ENCODE measurements around the gene SMCO3. TPM values are rescaled to one million over a fixed set of nuclear protein-coding genes. Genes with fewer than 3 reads are reported as not detected.

Gene SMCO3
- total RNA-seq, 2 experiments from 2014 or later = not detected

DNA sequence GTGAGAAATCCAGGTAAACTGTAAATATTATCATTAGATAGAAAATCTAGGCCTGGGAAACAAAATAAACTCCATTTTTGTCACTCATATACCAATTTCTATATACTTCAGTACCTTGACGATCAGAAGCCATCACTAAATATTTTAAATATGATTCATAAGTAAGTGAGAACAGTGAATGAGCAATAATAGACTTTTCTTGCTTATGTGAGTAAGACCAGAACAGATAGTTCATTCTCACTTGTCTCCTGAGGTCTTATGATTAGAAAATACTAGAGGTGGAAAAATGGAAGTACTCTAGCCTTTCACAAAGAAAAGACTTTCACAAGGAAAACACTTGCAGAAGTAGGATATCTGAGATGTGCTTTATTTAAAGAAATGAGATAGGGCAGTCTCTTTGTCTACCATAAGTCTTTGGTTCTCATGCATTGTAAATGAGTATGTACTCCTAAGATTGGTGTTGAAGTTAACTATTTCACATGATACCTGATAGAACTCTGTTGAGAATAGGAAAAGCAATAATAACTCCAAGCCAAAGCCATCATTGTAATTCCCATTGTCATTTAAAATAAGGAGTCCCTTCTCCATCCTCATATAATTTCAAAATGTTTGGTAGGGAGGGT lies 10.1 kb upstream of the SMCO3 start:
- no TSS peak for BruUV-seq (replicated peaks)
- Histone ChIP-seq H3K9me3 (ENCODE audit: low read length) (no peaks in the 10 kb centered on the region), H3K36me3 (ENCODE audit: insufficient read depth, low read length) (no peaks in the 10 kb centered on the region), H2AFZ (ENCODE audit: low read length) (no peak overlapping the region), H3K4me1 (ENCODE audit: insufficient read depth, low read length, poor library complexity, severe bottlenecking) (no peaks in the 10 kb centered on the region), H3K9me2 (ENCODE audit: insufficient read depth, low read length) (peaks cover 4% of the 10 kb centered on the region; the same call in 1 of the 2 replicates), H3K4me2 (ENCODE audit: low read length) (no peak overlapping the region), H3K27ac (ENCODE audit: low read depth, low read length, poor library complexity, severe bottlenecking) (no peak overlapping the region), H3K4me3 (ENCODE audit: low read depth, low read length, poor library complexity, severe bottlenecking) (no peak overlapping the region), H4K20me1 (ENCODE audit: insufficient read depth, low read length) (no peaks in the 10 kb centered on the region), H3K79me2 (ENCODE audit: insufficient read depth, low read depth, low read length) (no peaks in the 10 kb centered on the region)
- CTCF ChIA-PET (ENCODE audit: unreplicated experiment) = no interaction called here
- TF ChIP-seq EZH2phosphoT487 (IDR thresholded peaks at IDR 0.05; ENCODE audit: borderline replicate concordance, low read depth, low read length) (no peak), CTCF (conservative IDR thresholded peaks at IDR 0.05; ENCODE audit: low read length) (no peak)
- intact Hi-C loops (cut with micrococcal nuclease; ENCODE audit: unreplicated experiment) = no loop called here
- POLR2A ChIA-PET = no interaction called here
- no peak for DNase-seq (ENCODE audit: low spot score)

GRCh38 chr12:14811486-14811885 lies 2.5 kb downstream of the SMCO3 start:
- ChIA-PET POLR2A (interaction anchor here (0.7 to 0.8 kb wide), 2 partner anchors 24 to 185 kb away, joined by 3 to 5 read pairs; no protein-coding TSS in a partner anchor), CTCF (ENCODE audit: unreplicated experiment) (no interaction called here)
- Histone ChIP-seq H2AFZ (ENCODE audit: low read length) (no peak overlapping the region), H3K4me2 (ENCODE audit: low read length) (no peak overlapping the region), H4K20me1 (ENCODE audit: insufficient read depth, low read length) (no peaks in the 10 kb centered on the region), H3K4me1 (ENCODE audit: insufficient read depth, low read length, poor library complexity, severe bottlenecking) (peaks cover 7% of the 10 kb centered on the region), H3K36me3 (ENCODE audit: insufficient read depth, low read length) (no peaks in the 10 kb centered on the region), H3K79me2 (ENCODE audit: insufficient read depth, low read depth, low read length) (no peaks in the 10 kb centered on the region), H3K9me2 (ENCODE audit: insufficient read depth, low read length) (no peaks in the 10 kb centered on the region), H3K27ac (ENCODE audit: low read depth, low read length, poor library complexity, severe bottlenecking) (no peak overlapping the region), H3K9me3 (ENCODE audit: low read length) (peaks cover 5% of the 10 kb centered on the region; the same call in 1 of the 2 replicates), H3K4me3 (ENCODE audit: low read depth, low read length, poor library complexity, severe bottlenecking) (no peak overlapping the region)
- BruUV-seq (replicated peaks) = no TSS peak
- intact Hi-C loops (cut with micrococcal nuclease; ENCODE audit: unreplicated experiment) = no loop called here
- no peak for TF ChIP-seq EZH2phosphoT487 (IDR thresholded peaks at IDR 0.05; ENCODE audit: borderline replicate concordance, low read depth, low read length)
- TF ChIP-seq CTCF (conservative IDR thresholded peaks at IDR 0.05; ENCODE audit: low read length) = no peak
- DNase-seq (ENCODE audit: low spot score) = no peak

- CTCF ChIA-PET (ENCODE audit: unreplicated experiment) = no interaction called here
- no peaks in the 10 kb centered on the region for H3K79me2 ChIP-seq (ENCODE audit: insufficient read depth, low read depth, low read length)
- no peak overlapping the region for H3K27ac ChIP-seq (ENCODE audit: low read depth, low read length, poor library complexity, severe bottlenecking)
- no peaks in the 10 kb centered on the region for H3K9me2 ChIP-seq (ENCODE audit: insufficient read depth, low read length)
- H3K36me3 ChIP-seq (ENCODE audit: insufficient read depth, low read length) = no peaks in the 10 kb centered on the region
- BruUV-seq (replicated peaks) = no TSS peak
- H3K4me1 ChIP-seq (ENCODE audit: insufficient read depth, low read length, poor library complexity, severe bottlenecking) = peaks cover 7% of the 10 kb centered on the region
- H3K9me3 ChIP-seq (ENCODE audit: low read length) = peaks cover 5% of the 10 kb centered on the region; the same call in 1 of the 2 replicates
- H4K20me1 ChIP-seq (ENCODE audit: insufficient read depth, low read length) = no peaks in the 10 kb centered on the region
- POLR2A ChIA-PET = interaction anchor here (0.6 to 1.5 kb wide), 4 partner anchors 24 to 185 kb away, joined by 3 to 6 read pairs (median 4); a partner anchor contains a TSS
- intact Hi-C loops (cut with micrococcal nuclease; ENCODE audit: unreplicated experiment) = no loop called here
- H3K4me2 ChIP-seq (ENCODE audit: low read length) = 0 out of 2 replicates have a peak overlapping the region, but pooled peaks have one; percentile 7
- no peak overlapping the region for H2AFZ ChIP-seq (ENCODE audit: low read length)
- H3K4me3 ChIP-seq (ENCODE audit: low read depth, low read length, poor library complexity, severe bottlenecking) = no peak overlapping the region
- peak; percentile 19 for DNase-seq (ENCODE audit: low spot score)
- TF ChIP-seq CTCF (conservative IDR thresholded peaks at IDR 0.05; ENCODE audit: low read length) (peak; percentile 72), EZH2phosphoT487 (IDR thresholded peaks at IDR 0.05; ENCODE audit: borderline replicate concordance, low read depth, low read length) (no peak)
Measured at GRCh38 chr12:14810953-14811483, 3.0 kb downstream of the SMCO3 start.
